CD4-positive, alpha-beta memory T cell (primary cell): ENCODE results near the gene HPF1. TPM values are rescaled to one million over a fixed set of nuclear protein-coding genes. Genes with fewer than 3 reads are reported as not detected.
A peak's percentile ranks its signal among the peaks of the same experiment; 100 is the strongest.
"Not testable (repeated sequence)": the region's sequence is repeated elsewhere in the genome, so short reads cannot be mapped to it uniquely, and the experiment has no call there.

ENCODE experiments used
- CTCF ChIA-PET: fragments of 350-600 bp; sonication (Branson Sonifier 250); formaldehyde crosslinking; loops from one replicate; lab custom pipeline; 2021; ENCODE audit warnings: inconsistent platforms; ENCODE audit not compliant: partially characterized antibody; lab: Charles Lee
- POLR2A ChIA-PET: fragments of 350-600 bp; sonication (Branson Sonifier 250); formaldehyde crosslinking; loops from one replicate; lab custom pipeline; 2021; ENCODE audit not compliant: partially characterized antibody; lab: Charles Lee
- DNase-seq, 5 donors: peaks; one replicate each; pipeline versions ENCODE4 v3.0.0 to v3.0.0-alpha.2; 2020 to 2022; ENCODE audit warnings: mixed read lengths in 1 of 5
- H3K27ac ChIP-seq: one replicate; pipeline ENCODE4 v1.7.0; 2013; ENCODE audit warnings: low read depth, low read length
- H3K27me3 ChIP-seq: 2 replicates; pipeline ENCODE4 v1.7.0; 2013; ENCODE audit warnings: mild to moderate bottlenecking, low read length, moderate library complexity; ENCODE audit not compliant: insufficient read depth
- H3K36me3 ChIP-seq: 2 replicates; pipeline ENCODE4 v1.7.0; 2013; ENCODE audit warnings: mild to moderate bottlenecking, low read length, moderate library complexity; ENCODE audit not compliant: insufficient read depth
- H3K4me1 ChIP-seq: 2 replicates; pipeline ENCODE4 v1.7.0; 2013; ENCODE audit warnings: mild to moderate bottlenecking, low read length, moderate library complexity; ENCODE audit not compliant: insufficient read depth
- H3K4me3 ChIP-seq, 2 donors: one replicate each; pipeline ENCODE4 v1.7.0; 2013; ENCODE audit warnings: low read length in 2 of 2, mild to moderate bottlenecking in 1 of 2
- H3K9me3 ChIP-seq, 2 donors: one replicate each; pipeline ENCODE4 v1.7.0; 2013; ENCODE audit warnings: low read length in 2 of 2, control low read depth in 1 of 2; ENCODE audit not compliant: control insufficient read depth in 1 of 2
- H3K27ac Mint-ChIP-seq, 7 donors: one replicate each; pipeline ENCODE4 v1.8.0; 2020 to 2021; ENCODE audit warnings: mixed read lengths in 7 of 7, mild to moderate bottlenecking in 6 of 7, inconsistent platforms in 3 of 7, moderate library complexity in 3 of 7
- H3K27me3 Mint-ChIP-seq, 2 donors: one replicate each; pipeline ENCODE4 v1.8.0; 2020 to 2021; ENCODE audit warnings: mixed read lengths in 2 of 2
- H3K36me3 Mint-ChIP-seq, 2 donors: one replicate each; pipeline ENCODE4 v1.8.0; 2020 to 2021; ENCODE audit warnings: mixed read lengths in 2 of 2, inconsistent platforms in 1 of 2, mild to moderate bottlenecking in 1 of 2
- H3K4me1 Mint-ChIP-seq, 4 donors: one replicate each; pipeline ENCODE4 v1.8.0; 2020 to 2021; ENCODE audit warnings: mixed read lengths in 4 of 4, mild to moderate bottlenecking in 1 of 4
- H3K4me3 Mint-ChIP-seq, 8 donors: one replicate each; pipeline ENCODE4 v1.8.0; 2020 to 2021; ENCODE audit warnings: mixed read lengths in 8 of 8, mild to moderate bottlenecking in 7 of 8, moderate library complexity in 6 of 8, inconsistent platforms in 3 of 8
- H3K9me3 Mint-ChIP-seq, 8 donors: one replicate each; pipeline ENCODE4 v1.8.0; 2020 to 2021; ENCODE audit warnings: mixed read lengths in 8 of 8, mild to moderate bottlenecking in 5 of 8, inconsistent platforms in 3 of 8, moderate library complexity in 1 of 8
- intact Hi-C: fragments of 100-400 bp; cut with micrococcal nuclease; formaldehyde crosslinking; loops from one replicate; pipeline ENCODE4 v1.15.1; 2023
- polyA plus RNA-seq, 2 donors: library from polyadenylated mRNA; unstranded; fragments of 300-500 nt; fragmentation: Illumina TruSeq; gene quantifications; one replicate each; pipeline ENCODE4 v1.2.3, GENCODE V29; 2021
- total RNA-seq, 2 experiments: library from RNA; stranded (reverse); gene quantifications; one replicate each; pipeline ENCODE4 v1.2.3, GENCODE V29; 2021

HPF1 gene
- 10 to 100 TPM; 14.4 to 15.0 TPM for total RNA-seq
- 10 to 100 TPM; 41.9 to 49.5 TPM for polyA plus RNA-seq

- DNase-seq: peak; percentile 89 to 93 (median 90)
- peaks cover under 1% of the 10 kb centered on the region for H3K36me3 ChIP-seq
- H3K4me1 ChIP-seq: peaks cover 18% of the 10 kb centered on the region
- peak within 1 kb of the TSS; percentile 83 to 89 for H3K4me3 ChIP-seq
- H3K27ac Mint-ChIP-seq: peak within 1 kb of the TSS; percentile 12 to 85 (median 53)
- no peaks in the 10 kb centered on the region for H3K9me3 ChIP-seq
- ChIA-PET POLR2A (interaction anchor here (0.7 to 2.1 kb wide), 5 partner anchors 21 to 267 kb away, joined by 3 to 8 read pairs (median 3); partner anchors contain the start of gene NEK1), CTCF (interaction anchor here (1.1 kb wide), 1 partner anchor 145 kb away, joined by 5 read pairs; no protein-coding TSS in a partner anchor)
- H3K27ac ChIP-seq: peak within 1 kb of the TSS; percentile 54
- no peaks in the 10 kb centered on the region for H3K27me3 Mint-ChIP-seq
- peak within 1 kb of the TSS; percentile 83 to 93 (median 88) for H3K4me3 Mint-ChIP-seq
- H3K9me3 Mint-ChIP-seq: no peaks in the 10 kb centered on the region
- H3K27me3 ChIP-seq: no peaks in the 10 kb centered on the region
- peaks cover 23 to 33% (median 26%) of the 10 kb centered on the region in 4 donors for H3K4me1 Mint-ChIP-seq
- peaks cover 0 to 5% of the 10 kb centered on the region in 2 donors for H3K36me3 Mint-ChIP-seq
- intact Hi-C loops: loop anchor here (1.0 to 5.0 kb wide), 4 partner anchors 144 to 1275 kb away; partner anchors contain the start of genes CBR4, DDX60L and MFAP3L
Measured at GRCh38 chr4:169757575-169758184, at the start of gene HPF1. TSS of gene HPF1 (minus strand) at chr4:169757944. CDS start at chr4:169757877, 67 bp downstream.

GRCh38 chr4:169806770-169807169 lies 49.0 kb upstream of the HPF1 start:
- H3K4me3 ChIP-seq, H3K27ac Mint-ChIP-seq, H3K4me1 Mint-ChIP-seq, intact Hi-C loops, H3K4me1 ChIP-seq, H3K27me3 Mint-ChIP-seq, H3K4me3 Mint-ChIP-seq, H3K27ac ChIP-seq, H3K36me3 ChIP-seq, H3K9me3 ChIP-seq, H3K27me3 ChIP-seq, H3K9me3 Mint-ChIP-seq, POLR2A ChIA-PET, H3K36me3 Mint-ChIP-seq, DNase-seq: not testable (repeated sequence)
- CTCF ChIA-PET: interaction anchor here (1.3 kb wide), 1 partner anchor 15 kb away, joined by 3 read pairs; no protein-coding TSS in a partner anchor

GRCh38 chr4:169803413-169803812 lies 45.7 kb upstream of the HPF1 start:
- Histone ChIP-seq H3K27me3 (no peaks in the 10 kb centered on the region), H3K27ac (no peak overlapping the region), H3K36me3 (no peaks in the 10 kb centered on the region), H3K4me3 (no peak overlapping the region), H3K9me3 (no peaks in the 10 kb centered on the region), H3K4me1 (no peaks in the 10 kb centered on the region)
- H3K4me1 Mint-ChIP-seq: no peaks in the 10 kb centered on the region
- CTCF ChIA-PET: no interaction called here
- no peak overlapping the region for H3K27ac Mint-ChIP-seq
- peaks cover 0 to 4% (median 0%) of the 10 kb centered on the region in 8 donors for H3K9me3 Mint-ChIP-seq
- H3K4me3 Mint-ChIP-seq: no peak overlapping the region
- POLR2A ChIA-PET: no interaction called here
- H3K36me3 Mint-ChIP-seq: no peaks in the 10 kb centered on the region
- intact Hi-C loops: no loop called here
- peaks cover 0 to 14% of the 10 kb centered on the region in 2 donors for H3K27me3 Mint-ChIP-seq
- DNase-seq: no peak

- H3K4me1 ChIP-seq: no peaks in the 10 kb centered on the region
- intact Hi-C loops: no loop called here
- no peaks in the 10 kb centered on the region for H3K36me3 ChIP-seq
- H3K4me3 ChIP-seq: no peak overlapping the region
- no peaks in the 10 kb centered on the region for H3K36me3 Mint-ChIP-seq
- peaks cover 0 to 4% (median 0%) of the 10 kb centered on the region in 8 donors for H3K9me3 Mint-ChIP-seq
- CTCF ChIA-PET: no interaction called here
- H3K27me3 ChIP-seq: no peaks in the 10 kb centered on the region
- H3K27ac ChIP-seq: no peak overlapping the region
- POLR2A ChIA-PET: no interaction called here
- H3K4me1 Mint-ChIP-seq: no peaks in the 10 kb centered on the region
- no peak for DNase-seq
- no peak overlapping the region for H3K4me3 Mint-ChIP-seq
- H3K27ac Mint-ChIP-seq: no peak overlapping the region
- H3K27me3 Mint-ChIP-seq: peaks cover 0 to 18% of the 10 kb centered on the region in 2 donors
- H3K9me3 ChIP-seq: no peaks in the 10 kb centered on the region
Measured at GRCh38 chr4:169802873-169803272, 45.1 kb upstream of the HPF1 start.

- no peaks in the 10 kb centered on the region for H3K36me3 ChIP-seq
- Mint-ChIP-seq H3K4me1 (no peaks in the 10 kb centered on the region), H3K4me3 (no peak overlapping the region), H3K27me3 (peaks cover 6 to 23% of the 10 kb centered on the region in 2 donors), H3K9me3 (peaks cover 0 to 2% (median 0%) of the 10 kb centered on the region in 8 donors), H3K27ac (no peak overlapping the region), H3K36me3 (no peaks in the 10 kb centered on the region)
- ChIA-PET CTCF (interaction anchor here (2.6 kb wide), 1 partner anchor 10 kb away, joined by 22 read pairs; no protein-coding TSS in a partner anchor), POLR2A (no interaction called here)
- no peak overlapping the region for H3K4me3 ChIP-seq
- no peaks in the 10 kb centered on the region for H3K4me1 ChIP-seq
- intact Hi-C loops: no loop called here
- H3K27ac ChIP-seq: no peak overlapping the region
- no peaks in the 10 kb centered on the region for H3K27me3 ChIP-seq
- no peak for DNase-seq
- no peaks in the 10 kb centered on the region for H3K9me3 ChIP-seq
Measured at GRCh38 chr4:169800541-169800940, 42.8 kb upstream of the HPF1 start.

- intact Hi-C loops: no loop called here
- no peak overlapping the region for H3K4me3 Mint-ChIP-seq
Measured at GRCh38 chr4:169799260-169799659, 41.5 kb upstream of the HPF1 start.

GRCh38 chr4:169795585-169795984 lies 37.8 kb upstream of the HPF1 start:
- ChIA-PET CTCF (interaction anchor here (1.4 kb wide), 1 partner anchor 182 kb away, joined by 3 read pairs; no protein-coding TSS in a partner anchor), POLR2A (no interaction called here)
- Mint-ChIP-seq H3K27me3 (peaks cover 15 to 35% of the 10 kb centered on the region in 2 donors), H3K9me3 (peaks cover 0 to 2% (median 0%) of the 10 kb centered on the region in 8 donors), H3K4me3 (no peak overlapping the region), H3K27ac (no peak overlapping the region), H3K36me3 (no peaks in the 10 kb centered on the region), H3K4me1 (peaks cover 2 to 12% (median 10%) of the 10 kb centered on the region in 4 donors)
- Histone ChIP-seq H3K27ac (no peak overlapping the region), H3K36me3 (no peaks in the 10 kb centered on the region), H3K4me3 (no peak overlapping the region), H3K27me3 (peaks cover 2% of the 10 kb centered on the region), H3K4me1 (peaks cover 9% of the 10 kb centered on the region), H3K9me3 (no peaks in the 10 kb centered on the region)
- no peak for DNase-seq
- intact Hi-C loops: no loop called here

More at GRCh38 chr4:169799260-169799659, 41.5 kb upstream of the HPF1 start:
- CTCF ChIA-PET: interaction anchor here (1.7 to 2.6 kb wide), 2 partner anchors 11 to 251 kb away, joined by 4 to 22 read pairs; no protein-coding TSS in a partner anchor
- H3K9me3 ChIP-seq: no peaks in the 10 kb centered on the region
- Mint-ChIP-seq H3K9me3 (peaks cover 0 to 2% (median 0%) of the 10 kb centered on the region in 8 donors), H3K27me3 (peaks cover 7 to 29% of the 10 kb centered on the region in 2 donors), H3K4me1 (no peaks in the 10 kb centered on the region), H3K36me3 (no peaks in the 10 kb centered on the region), H3K27ac (no peak overlapping the region)
- H3K36me3 ChIP-seq: no peaks in the 10 kb centered on the region
- no peak overlapping the region for H3K27ac ChIP-seq
- POLR2A ChIA-PET: no interaction called here
- H3K27me3 ChIP-seq: no peaks in the 10 kb centered on the region
- DNase-seq: no peak
- no peaks in the 10 kb centered on the region for H3K4me1 ChIP-seq
- H3K4me3 ChIP-seq: no peak overlapping the region
